K562 (cell line): Measurements from ENCODE around the gene PNPLA7. TPM values are rescaled to one million over a fixed set of nuclear protein-coding genes. Genes with fewer than 3 reads are reported as not detected.
A peak's percentile ranks its signal among the peaks of the same experiment; 100 is the strongest.

Source experiments
- CBFA2T3 ChIP-seq: fragments of 450-650 bp; IDR thresholded peaks from 2 replicates; pipeline ENCODE4 v1.6.1; 2017
- CCNT2 ChIP-seq: IDR thresholded peaks from 2 replicates; pipeline ENCODE4 v1.6.1; 2011; ENCODE audit warnings: borderline replicate concordance, low read depth, mild to moderate bottlenecking, moderate library complexity, mixed read lengths, low read length; ENCODE audit not compliant: insufficient read length; ENCODE audit errors: extremely low read depth
- CXXC5 ChIP-seq: fragments of 250-450 bp; sonication (Bioruptor Pico); IDR thresholded peaks from 2 replicates; pipeline ENCODE4 v1.8.0; 2022; ENCODE audit warnings: inconsistent platforms, mild to moderate bottlenecking, moderate library complexity
- ETV6 ChIP-seq, 3 experiments: fragments of 150-350 bp in 1 of 3; sonication (generic) in 1 of 3; formaldehyde crosslinking in 1 of 3; IDR thresholded peaks; 2 replicates each; pipeline versions ENCODE4 v1.6.1 to v1.8.0; 2014 to 2022; ENCODE audit warnings: borderline replicate concordance in 2 of 3, low read depth in 2 of 3, antibody characterized with exemption in 1 of 3, low read length in 1 of 3, mild to moderate bottlenecking in 1 of 3, missing genetic modification reagents in 1 of 3
- GTF2E2 ChIP-seq: fragments of 200-800 bp; sonication (Bioruptor generic); IDR thresholded peaks from 2 replicates; pipeline ENCODE4 v1.6.1; 2016; ENCODE audit warnings: missing genetic modification characterization, missing compliant biosample characterization
- JUN ChIP-seq, 2 experiments: sonication (generic) in 1 of 2; formaldehyde crosslinking in 1 of 2; IDR thresholded peaks; 2 replicates each; pipeline versions ENCODE4 v1.6.1 to v1.8.0; 2012 to 2022; ENCODE audit warnings: borderline replicate concordance in 2 of 2, mild to moderate bottlenecking in 2 of 2, improper control_type of control experiment in 1 of 2, low read depth in 1 of 2, low read length in 1 of 2, missing genetic modification reagents in 1 of 2
- JUNB ChIP-seq: fragments of 450-650 bp; formaldehyde crosslinking; conservative IDR thresholded peaks from 2 replicates; pipeline ENCODE4 v1.4.0; 2020; ENCODE audit warnings: mild to moderate bottlenecking
- KLF10 ChIP-seq: fragments of 250-450 bp; sonication (Bioruptor Pico); IDR thresholded peaks from 2 replicates; pipeline ENCODE4 v1.6.1; 2021; ENCODE audit warnings: matching md5 sums
- MAZ ChIP-seq, 2 experiments: fragments of 450-650 bp in 1 of 2; sonication (generic) in 1 of 2; formaldehyde crosslinking; IDR thresholded peaks in 1 of 2; conservative IDR thresholded peaks in 1 of 2; 2 replicates each; pipeline versions ENCODE4 v1.4.0 to v1.5.0; 2020; ENCODE audit warnings: mild to moderate bottlenecking in 1 of 2, missing genetic modification reagents in 1 of 2
- NR2C2 ChIP-seq, 2 experiments: fragments of 200-800 bp in 1 of 2; sonication (Bioruptor generic) in 1 of 2; sonication (generic) in 1 of 2; formaldehyde crosslinking in 1 of 2; IDR thresholded peaks; 2 replicates each; pipeline versions ENCODE4 v1.6.1 to v1.8.0; 2016 to 2022; ENCODE audit warnings: mild to moderate bottlenecking in 1 of 2, missing compliant biosample characterization in 1 of 2, missing genetic modification characterization in 1 of 2, missing genetic modification reagents in 1 of 2
- PCBP1 ChIP-seq: fragments of 200-400 bp; formaldehyde crosslinking; IDR thresholded peaks from 2 replicates; pipeline ENCODE4 v1.6.1; 2018; ENCODE audit warnings: mild to moderate bottlenecking, low read depth, low read length; ENCODE audit not compliant: poor library complexity, severe bottlenecking
- SMC3 ChIP-seq: conservative IDR thresholded peaks from 2 replicates; pipeline ENCODE4 v1.6.1; 2011; ENCODE audit warnings: low read depth, low read length, improper control_type of control experiment; ENCODE audit not compliant: insufficient read depth
- SP1 ChIP-seq: sonication (generic); formaldehyde crosslinking; IDR thresholded peaks from 2 replicates; pipeline ENCODE4 v1.8.1; 2022; ENCODE audit warnings: mild to moderate bottlenecking, missing genetic modification reagents
- TAF15 ChIP-seq: fragments of 200-400 bp; formaldehyde crosslinking; IDR thresholded peaks from 2 replicates; pipeline ENCODE4 v1.6.1; 2017; ENCODE audit warnings: mild to moderate bottlenecking, low read depth, low read length, moderate library complexity
- ZBTB17 ChIP-seq: fragments of 450-650 bp; formaldehyde crosslinking; IDR thresholded peaks from 2 replicates; pipeline ENCODE4 v1.4.0; 2020; ENCODE audit warnings: mild to moderate bottlenecking
- polyA plus RNA-seq, 8 experiments: library from polyadenylated mRNA; depleted of rRNA in 4 of 8; stranded (reverse) in 5 of 8; unstranded in 3 of 8; fragments of >200 nt; fragmentation: Nextera tagmentation in 2 of 8; fragmentation: Illumina TruSeq in 1 of 8; extraction: Ambion mirVana in 2 of 8; extraction: Trizol in 1 of 8; gene quantifications; 2 replicates each; pipeline versions ENCODE4 v1.2.1 to v1.2.3, GENCODE V29; 2011 to 2014; ENCODE audit warnings: inconsistent platforms in 1 of 8, missing spikeins in 1 of 8
- total RNA-seq, 7 experiments: library from RNA; depleted of rRNA in 6 of 7; stranded (reverse); fragments of >200 nt in 6 of 7; fragmentation: Illumina TruSeq in 2 of 7; extraction: Trizol in 2 of 7; gene quantifications; 2 replicates each; pipeline versions ENCODE4 v1.2.1 to v1.2.3, GENCODE V29; 2011 to 2021; ENCODE audit warnings: low replicate concordance in 1 of 7
- TF ChIP-seq, protein P1 (sequence below): IDR thresholded peaks from 2 replicates; pipeline ENCODE4 v1.6.1; 2014; ENCODE audit warnings: antibody characterized with exemption
- TF ChIP-seq, protein P2 (sequence below), 2 experiments: IDR thresholded peaks; 2 replicates each; pipeline ENCODE4 v1.6.1; 2011; ENCODE audit warnings: borderline replicate concordance in 1 of 2, control low read depth in 1 of 2, low read depth in 1 of 2, low read length in 1 of 2, mild to moderate bottlenecking in 1 of 2, mixed read lengths in 1 of 2, moderate library complexity in 1 of 2; ENCODE audit not compliant: insufficient read depth in 1 of 2, insufficient read length in 1 of 2, poor library complexity in 1 of 2, severe bottlenecking in 1 of 2; ENCODE audit errors: extremely low read depth in 1 of 2
- TF ChIP-seq, protein P3 (sequence below): fragments of 450-650 bp; IDR thresholded peaks from 2 replicates; pipeline ENCODE4 v1.6.1; 2017; ENCODE audit warnings: antibody characterized with exemption, mild to moderate bottlenecking

PNPLA7 gene
- total and polyA plus RNA-seq, 9 of the 15 experiments (the other 6 are each of a cell fraction or from before 2014, with no cell fraction given): 0.01 to 0.85 (median 0.19) TPM; not detected in 1

DNA sequence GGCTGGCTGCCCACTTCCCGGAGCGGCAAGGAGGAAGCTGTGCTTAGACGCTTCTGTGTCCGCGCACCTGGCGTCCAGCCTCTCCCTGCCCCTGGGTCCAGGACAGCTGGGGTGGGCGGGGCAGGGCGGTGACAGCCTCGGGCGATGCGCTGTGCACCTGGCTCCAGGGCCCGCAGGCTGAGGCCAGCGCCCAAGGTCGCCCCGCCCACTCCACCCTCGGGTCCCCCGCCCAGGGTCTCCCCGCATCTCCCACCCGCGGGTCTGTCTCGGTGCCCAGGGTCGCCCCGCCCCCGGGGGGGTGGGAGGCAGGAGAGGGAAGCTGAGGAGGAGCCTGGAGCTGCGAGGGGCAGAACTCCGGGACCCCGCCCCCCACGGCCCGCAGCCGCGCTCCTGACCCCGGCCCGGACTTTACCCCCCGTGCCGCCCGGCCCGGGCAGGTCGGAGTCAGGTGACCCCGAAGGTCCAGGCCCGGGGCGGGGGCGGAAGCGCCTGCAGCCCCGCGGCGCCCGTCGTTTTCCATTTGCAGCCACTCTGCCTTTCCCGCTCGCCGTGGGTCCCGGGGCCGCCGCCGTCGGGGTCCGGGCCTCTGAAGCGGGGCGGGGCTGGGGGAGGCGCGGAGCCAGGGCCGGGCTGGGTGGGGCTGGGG, 108.8 kb downstream of the PNPLA7 start, which contains the start of gene ENTPD8 (continued):
- no peak for TF ChIP-seq GTF2E2 (tag)
- TF ChIP-seq NR2C2 (CRISPR knock-in tag; IDR thresholded peaks at IDR 0.05): no peak
- TF ChIP-seq NR2C2 (tag; IDR thresholded peaks at IDR 0.05): no peak
- no peak for TF ChIP-seq ETV6 (IDR thresholded peaks at IDR 0.05; ENCODE audit: borderline replicate concordance in 1 of 2, low read depth in 2 of 2, low read length in 1 of 2)
- no peak for TF ChIP-seq ETV6 (CRISPR knock-in tag; IDR thresholded peaks at IDR 0.05; ENCODE audit: borderline replicate concordance)
- TF ChIP-seq SP1 (CRISPR knock-in tag): peak; percentile 76
- no peak for TF ChIP-seq JUNB
- no peak for TF ChIP-seq KLF10 (CRISPR knock-in tag)
- TF ChIP-seq, protein P1, sequence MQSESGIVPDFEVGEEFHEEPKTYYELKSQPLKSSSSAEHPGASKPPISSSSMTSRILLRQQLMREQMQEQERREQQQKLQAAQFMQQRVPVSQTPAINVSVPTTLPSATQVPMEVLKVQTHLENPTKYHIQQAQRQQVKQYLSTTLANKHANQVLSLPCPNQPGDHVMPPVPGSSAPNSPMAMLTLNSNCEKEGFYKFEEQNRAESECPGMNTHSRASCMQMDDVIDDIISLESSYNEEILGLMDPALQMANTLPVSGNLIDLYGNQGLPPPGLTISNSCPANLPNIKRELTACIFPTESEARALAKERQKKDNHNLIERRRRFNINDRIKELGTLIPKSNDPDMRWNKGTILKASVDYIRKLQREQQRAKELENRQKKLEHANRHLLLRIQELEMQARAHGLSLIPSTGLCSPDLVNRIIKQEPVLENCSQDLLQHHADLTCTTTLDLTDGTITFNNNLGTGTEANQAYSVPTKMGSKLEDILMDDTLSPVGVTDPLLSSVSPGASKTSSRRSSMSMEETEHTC: no peak
- TF ChIP-seq JUN (IDR thresholded peaks at IDR 0.05; ENCODE audit: borderline replicate concordance, low read depth, low read length): no peak
- no peak for TF ChIP-seq JUN (CRISPR knock-in tag; IDR thresholded peaks at IDR 0.05; ENCODE audit: borderline replicate concordance)
- TF ChIP-seq MAZ (CRISPR knock-in tag; conservative IDR thresholded peaks at IDR 0.05 in 1 of 2, IDR thresholded peaks at IDR 0.05 in 1 of 2): peak in 1 of 2 experiments; percentile 73; a peak in 2 of 4 replicates
- no peak for TF ChIP-seq TAF15
- no peak for TF ChIP-seq PCBP1
- TF ChIP-seq, protein P2, sequence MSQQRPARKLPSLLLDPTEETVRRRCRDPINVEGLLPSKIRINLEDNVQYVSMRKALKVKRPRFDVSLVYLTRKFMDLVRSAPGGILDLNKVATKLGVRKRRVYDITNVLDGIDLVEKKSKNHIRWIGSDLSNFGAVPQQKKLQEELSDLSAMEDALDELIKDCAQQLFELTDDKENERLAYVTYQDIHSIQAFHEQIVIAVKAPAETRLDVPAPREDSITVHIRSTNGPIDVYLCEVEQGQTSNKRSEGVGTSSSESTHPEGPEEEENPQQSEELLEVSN (IDR thresholded peaks at IDR 0.05; ENCODE audit: borderline replicate concordance in 1 of 2, extremely low read depth in 1 of 2, insufficient read depth in 1 of 2, insufficient read length in 1 of 2, low read depth in 1 of 2, low read length in 1 of 2, poor library complexity in 1 of 2, severe bottlenecking in 1 of 2): peak in 1 of 2 experiments; percentile 79
- TF ChIP-seq CXXC5 (CRISPR knock-in tag): 0 out of 2 replicates have a peak, but pooled peaks have one; percentile 20
- TF ChIP-seq ZBTB17 (CRISPR knock-in tag): no peak
- TF ChIP-seq, protein P3, sequence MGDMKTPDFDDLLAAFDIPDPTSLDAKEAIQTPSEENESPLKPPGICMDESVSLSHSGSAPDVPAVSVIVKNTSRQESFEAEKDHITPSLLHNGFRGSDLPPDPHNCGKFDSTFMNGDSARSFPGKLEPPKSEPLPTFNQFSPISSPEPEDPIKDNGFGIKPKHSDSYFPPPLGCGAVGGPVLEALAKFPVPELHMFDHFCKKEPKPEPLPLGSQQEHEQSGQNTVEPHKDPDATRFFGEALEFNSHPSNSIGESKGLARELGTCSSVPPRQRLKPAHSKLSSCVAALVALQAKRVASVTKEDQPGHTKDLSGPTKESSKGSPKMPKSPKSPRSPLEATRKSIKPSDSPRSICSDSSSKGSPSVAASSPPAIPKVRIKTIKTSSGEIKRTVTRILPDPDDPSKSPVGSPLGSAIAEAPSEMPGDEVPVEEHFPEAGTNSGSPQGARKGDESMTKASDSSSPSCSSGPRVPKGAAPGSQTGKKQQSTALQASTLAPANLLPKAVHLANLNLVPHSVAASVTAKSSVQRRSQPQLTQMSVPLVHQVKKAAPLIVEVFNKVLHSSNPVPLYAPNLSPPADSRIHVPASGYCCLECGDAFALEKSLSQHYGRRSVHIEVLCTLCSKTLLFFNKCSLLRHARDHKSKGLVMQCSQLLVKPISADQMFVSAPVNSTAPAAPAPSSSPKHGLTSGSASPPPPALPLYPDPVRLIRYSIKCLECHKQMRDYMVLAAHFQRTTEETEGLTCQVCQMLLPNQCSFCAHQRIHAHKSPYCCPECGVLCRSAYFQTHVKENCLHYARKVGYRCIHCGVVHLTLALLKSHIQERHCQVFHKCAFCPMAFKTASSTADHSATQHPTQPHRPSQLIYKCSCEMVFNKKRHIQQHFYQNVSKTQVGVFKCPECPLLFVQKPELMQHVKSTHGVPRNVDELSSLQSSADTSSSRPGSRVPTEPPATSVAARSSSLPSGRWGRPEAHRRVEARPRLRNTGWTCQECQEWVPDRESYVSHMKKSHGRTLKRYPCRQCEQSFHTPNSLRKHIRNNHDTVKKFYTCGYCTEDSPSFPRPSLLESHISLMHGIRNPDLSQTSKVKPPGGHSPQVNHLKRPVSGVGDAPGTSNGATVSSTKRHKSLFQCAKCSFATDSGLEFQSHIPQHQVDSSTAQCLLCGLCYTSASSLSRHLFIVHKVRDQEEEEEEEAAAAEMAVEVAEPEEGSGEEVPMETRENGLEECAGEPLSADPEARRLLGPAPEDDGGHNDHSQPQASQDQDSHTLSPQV: no peak
- TF ChIP-seq CCNT2: no peak
- TF ChIP-seq SMC3: no peak
- peak; percentile 42 for TF ChIP-seq CBFA2T3
